ENCODE measurements around the gene CDCA7L.
A peak's percentile ranks its signal among the peaks of the same experiment; 100 is the strongest.
"Not testable (repeated sequence)": the region's sequence is repeated elsewhere in the genome, so short reads cannot be mapped to it uniquely, and the experiment has no call there.

CDCA7L gene

DNA sequence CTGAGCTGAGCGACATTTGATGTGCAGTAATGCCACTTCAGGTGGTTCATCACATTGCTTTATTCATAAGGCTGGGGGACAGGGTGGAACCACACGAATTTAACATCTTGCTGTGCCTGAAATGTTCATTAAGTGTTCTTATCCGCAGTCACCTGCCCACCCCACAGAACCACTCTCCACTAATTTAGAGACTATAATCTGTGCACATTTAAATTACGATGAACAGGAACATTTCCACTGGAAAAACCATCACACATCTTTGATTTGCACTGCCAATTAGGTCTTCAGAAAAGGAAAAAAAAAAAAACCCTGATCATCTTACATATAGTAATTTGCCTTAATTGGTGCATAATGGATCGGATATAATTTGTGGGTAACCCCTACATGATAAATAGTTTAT lies 2.3 kb downstream of the CDCA7L start:
- no peak for DNase-seq

DNA sequence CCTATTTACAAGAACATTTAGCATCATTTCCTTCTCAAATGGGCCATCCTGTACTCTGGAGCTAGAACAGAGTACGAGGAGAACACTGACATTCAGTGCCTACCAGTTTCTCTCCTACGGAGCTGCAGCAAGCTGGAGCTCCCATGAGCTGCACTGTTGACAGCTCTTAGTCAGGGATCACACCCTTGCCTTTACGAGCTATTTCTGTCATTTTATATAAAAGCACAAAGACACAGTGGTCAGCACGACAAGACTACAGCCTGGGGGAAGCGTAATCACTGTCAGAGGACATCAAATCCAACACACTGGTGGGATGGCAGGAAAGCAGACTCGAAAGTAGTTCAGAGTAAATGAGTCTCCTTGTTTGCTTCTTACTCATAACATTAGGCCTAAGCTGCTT lies 2.7 kb downstream of the CDCA7L start:
- DNase-seq, result no peak

DNA sequence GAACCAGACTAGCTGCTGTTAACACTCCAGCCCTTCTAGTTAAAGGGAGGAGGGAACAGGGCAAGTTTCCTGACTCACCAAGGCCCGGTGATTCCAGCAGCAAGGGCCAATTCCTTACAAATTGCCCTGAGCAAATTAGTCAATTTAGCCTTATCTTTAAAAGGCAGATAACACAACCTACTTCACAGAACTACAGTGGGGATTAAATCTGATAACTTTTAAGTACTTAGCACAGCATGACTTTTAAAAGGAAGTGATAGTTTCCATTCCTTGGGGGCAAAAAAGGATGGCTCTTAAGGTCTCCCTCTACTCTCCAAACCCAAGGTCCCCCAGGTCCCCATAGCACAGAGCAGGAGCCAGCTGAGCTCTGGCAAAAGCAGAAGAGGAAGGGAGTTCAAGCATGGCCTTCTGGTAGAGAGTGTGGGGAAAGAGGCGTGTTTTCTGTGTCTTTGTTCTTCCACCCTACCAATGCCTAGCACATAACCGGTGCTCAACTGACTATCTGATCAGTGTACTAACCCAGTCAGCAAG lies 4.0 kb downstream of the CDCA7L start:
- no peak for DNase-seq

DNA sequence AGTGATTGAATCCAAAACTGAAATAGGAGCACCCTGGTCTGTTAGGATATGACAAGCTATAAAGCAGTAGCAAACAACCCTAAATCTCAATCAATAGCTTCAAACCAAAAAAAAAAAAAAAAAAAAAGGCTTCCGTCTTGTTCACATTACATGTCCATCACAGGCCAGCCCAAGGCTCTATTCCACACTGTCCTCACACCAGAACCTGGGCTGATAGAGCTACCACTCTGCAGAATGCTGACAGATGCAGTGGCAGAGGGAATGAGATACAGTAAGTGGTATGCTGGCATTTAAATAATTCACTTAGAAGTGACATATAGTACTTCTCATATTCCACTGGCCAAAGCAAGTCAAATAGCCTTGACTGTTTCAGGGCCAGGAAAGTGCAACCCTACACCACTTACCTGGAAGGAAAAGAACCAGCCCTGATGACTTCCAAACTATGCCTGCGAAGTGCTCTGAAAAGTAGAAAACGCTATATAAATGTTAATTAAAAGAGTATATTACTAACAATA lies 5.8 kb downstream of the CDCA7L start:
- DNase-seq, result peak; percentile 5

DNA sequence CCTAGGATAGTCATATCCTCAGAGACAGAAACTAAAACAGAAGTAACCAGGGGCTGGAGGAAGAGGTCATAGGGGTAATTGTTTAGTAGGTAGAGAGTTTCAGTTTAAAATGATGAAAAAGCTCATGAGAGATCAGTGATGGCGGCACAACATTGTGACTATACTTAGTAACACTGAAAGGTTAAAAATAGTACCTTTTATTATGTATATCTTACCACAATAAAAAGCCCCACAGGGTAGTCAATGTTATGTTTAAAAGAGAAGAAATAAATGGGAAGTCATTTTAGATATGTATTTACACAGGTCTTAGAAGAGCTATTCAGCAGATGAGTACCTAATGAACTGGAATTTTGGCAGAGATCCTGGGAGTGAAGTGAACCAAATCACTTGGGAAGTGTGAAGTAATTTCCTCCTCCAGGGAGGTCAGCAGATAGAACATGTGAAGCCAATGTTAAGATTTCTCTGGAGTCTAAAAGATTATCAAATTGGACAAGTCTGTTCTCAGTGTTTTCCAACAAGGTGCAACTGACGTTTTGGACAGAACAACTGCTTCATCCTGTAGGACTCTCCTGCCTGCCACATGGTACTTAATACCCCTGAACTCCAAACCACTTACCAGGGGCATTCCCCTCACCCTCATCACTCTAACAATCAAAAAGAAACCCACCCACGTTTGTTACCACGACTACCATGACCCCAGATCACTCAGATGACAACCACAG lies 6.4 kb downstream of the CDCA7L start:
- peak; percentile 71 for DNase-seq

DNA sequence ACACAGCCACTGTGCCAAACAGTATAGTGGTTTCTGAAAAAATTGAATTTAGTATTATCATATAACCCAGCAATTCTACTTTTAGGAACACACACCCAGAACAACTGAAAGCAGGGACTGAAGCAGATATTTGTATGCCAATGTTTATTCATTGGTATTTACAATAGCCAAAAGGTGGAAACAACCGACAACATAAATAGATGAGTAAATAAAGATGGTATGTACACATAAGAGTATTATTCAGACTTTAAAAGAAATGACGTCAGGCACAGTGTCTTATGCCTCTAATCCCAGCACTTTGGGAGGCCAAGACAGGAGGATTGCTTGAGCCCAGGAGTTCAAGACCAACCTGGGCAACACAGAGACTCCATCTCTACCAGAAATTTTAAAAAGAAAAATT lies 7.2 kb downstream of the CDCA7L start:
- no peak for DNase-seq

DNA sequence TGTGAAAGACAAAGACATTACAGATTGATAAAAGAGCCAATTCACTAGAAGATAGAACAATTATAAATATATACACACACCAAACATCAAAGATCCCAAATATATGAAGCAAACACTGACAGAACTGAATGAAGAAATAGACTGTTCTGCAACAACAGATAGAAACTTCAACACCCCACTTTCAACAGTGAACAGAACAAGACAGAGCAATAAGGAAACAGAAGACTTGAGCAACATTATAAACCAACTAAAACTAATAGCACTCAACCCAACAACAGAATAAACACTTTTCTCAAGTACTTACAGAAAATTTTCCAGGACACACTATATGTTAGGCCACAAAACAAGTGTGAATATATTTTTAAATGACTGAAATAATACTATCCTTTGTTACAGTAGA lies 10.9 kb downstream of the CDCA7L start:
- DNase-seq, result no peak

DNA sequence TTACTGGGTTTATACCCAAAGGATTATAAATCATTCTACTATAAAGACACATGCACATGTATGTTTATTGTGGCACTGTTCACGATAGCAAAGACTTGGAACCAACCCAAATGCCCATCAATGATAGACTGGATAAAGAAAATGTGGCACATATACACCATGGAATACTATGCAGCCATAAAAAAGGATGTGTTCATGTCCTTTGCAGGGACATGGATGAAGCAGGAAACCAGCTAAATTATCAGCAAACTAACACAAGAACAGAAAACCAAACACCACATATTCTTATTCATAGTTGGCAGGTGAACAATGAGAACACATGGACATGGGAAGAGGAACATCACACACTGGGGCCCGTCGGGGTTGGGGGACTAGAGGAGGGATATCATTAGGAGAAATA lies 12.4 kb downstream of the CDCA7L start:
- not testable (repeated sequence) for DNase-seq

DNA sequence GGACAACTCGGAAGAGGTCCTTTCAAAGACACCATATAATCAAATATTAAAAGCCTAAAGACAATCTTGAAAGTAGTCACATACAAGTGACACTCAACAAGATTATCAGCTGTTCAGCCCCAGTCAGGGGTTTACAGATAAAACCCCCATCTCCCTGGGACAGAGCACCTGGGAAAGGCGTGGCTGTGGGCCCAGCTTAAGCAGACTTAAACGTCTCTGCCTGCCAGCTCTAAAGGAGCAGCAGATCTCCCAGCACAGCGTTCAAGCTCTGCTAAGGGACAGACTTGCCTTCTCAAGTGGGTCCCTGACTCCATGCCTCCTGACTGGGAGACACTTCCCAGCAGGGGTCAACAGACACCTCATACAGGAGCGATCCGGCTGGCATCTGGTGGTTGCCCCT lies 18.0 kb downstream of the CDCA7L start:
- DNase-seq, result no peak

DNA sequence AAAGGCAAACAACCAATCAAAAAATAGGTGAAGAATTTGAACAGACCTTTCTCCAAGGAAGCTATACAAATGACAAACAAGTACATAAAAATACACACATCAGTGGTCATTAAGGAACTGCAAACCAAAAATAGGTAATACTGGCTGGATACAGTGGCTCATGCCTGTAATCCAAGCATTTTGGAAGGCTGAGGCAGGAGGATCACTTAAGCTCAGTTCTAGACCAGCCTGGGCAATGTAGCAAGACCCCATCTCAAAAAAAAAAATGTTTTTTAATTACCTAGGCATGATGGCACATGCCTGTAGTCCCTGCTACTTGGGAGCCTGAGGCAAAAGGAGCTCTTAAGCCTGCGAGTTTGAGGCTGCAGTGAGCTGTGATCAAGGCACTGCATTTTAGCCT lies 19.3 kb downstream of the CDCA7L start:
- no peak for DNase-seq

DNA sequence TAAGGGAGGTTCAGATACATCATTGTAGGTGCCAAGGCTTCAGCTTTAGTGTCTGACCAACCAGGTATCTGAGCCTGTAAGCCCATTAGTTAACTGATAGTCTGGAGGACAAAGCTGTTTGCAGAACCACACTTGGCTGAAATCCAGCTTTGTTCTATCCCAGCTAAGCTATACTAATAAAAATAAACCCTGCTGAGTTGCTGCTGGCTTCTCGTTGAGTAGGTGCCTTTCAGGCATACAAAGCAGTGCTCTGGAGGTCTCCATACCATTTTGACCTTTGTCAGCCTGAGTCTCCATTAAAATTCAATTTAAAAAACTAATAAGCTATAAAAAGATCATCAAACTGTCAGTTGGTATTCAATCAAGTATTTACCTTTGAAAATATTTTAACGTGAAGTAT lies 22.0 kb downstream of the CDCA7L start:
- peak; percentile 55 for DNase-seq

DNA sequence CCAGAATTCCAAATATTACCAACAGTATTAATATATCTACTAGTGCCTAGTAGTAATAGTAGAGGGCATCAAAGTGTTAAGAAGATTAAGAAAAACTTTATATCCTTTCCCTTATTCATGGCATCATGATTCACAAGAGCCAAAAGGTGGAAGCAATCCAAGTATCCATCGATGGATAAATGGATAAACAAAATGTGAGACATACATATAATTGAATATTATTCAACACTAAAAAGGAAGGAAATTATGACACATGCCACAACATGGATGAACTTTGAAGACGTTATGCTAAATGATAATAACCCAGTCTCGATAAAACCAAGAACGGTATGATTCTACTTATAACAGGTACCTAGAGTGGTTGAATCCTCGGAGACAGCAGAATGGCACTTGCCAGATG lies 23.1 kb downstream of the CDCA7L start:
- no peak for DNase-seq

DNA sequence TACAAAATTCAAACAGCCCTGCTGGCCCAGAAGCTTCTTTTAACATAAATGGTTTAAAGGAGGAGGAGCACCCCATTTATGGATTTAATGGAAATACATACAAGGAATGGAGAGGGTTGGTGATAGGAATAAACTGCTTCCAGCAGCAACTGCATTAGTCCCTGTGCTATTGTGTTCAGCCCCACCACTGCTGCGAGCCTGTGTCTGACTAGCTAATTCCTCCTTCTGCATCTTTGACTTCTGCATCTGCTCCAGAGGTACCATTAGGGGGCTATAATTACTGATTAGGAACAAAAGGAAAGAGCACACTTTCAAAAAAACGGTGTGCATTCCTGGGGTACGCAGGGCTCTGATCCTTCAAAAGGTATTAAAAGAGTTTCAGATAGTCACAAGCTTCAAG lies 24.8 kb downstream of the CDCA7L start:
- DNase-seq, result no peak

DNA sequence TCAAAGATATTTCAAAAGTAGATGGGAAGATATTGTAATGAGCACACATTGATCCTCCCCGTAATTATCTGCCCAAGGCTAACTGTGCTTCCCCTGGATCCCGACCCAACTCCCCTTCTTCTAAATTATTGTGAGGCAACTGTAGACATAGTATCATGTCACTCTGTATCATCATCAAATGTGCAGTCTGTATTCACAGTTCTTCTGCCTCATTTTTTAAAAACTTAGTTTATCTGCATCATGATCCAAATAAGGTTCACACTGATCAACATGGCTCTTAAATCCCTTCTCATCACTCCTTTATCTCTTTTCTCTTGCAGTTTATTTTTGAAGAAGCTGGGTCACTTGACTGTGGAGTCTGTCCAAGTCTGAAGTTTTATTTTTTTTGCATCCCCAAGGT lies 27.5 kb downstream of the CDCA7L start:
- DNase-seq, result no peak

DNA sequence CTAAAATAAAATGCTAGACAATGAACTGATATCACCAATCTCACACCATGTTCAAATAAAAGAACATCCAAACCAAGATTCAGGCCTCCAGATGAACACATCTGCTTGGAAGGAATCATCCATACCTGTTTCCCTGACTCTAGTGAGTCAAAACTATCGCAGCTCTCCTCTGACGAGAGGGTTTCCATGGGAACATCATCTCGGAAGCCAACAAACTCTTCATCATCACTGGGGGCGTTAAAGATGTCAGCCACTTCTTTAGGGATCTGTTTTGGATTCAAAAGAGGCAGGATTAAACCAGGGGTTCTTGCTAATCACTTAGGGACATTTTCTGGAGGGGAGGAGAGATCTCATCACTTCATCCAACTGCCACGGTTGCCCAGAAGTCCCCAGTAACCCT lies 29.1 kb downstream of the CDCA7L start:
- no peak for DNase-seq

DNA sequence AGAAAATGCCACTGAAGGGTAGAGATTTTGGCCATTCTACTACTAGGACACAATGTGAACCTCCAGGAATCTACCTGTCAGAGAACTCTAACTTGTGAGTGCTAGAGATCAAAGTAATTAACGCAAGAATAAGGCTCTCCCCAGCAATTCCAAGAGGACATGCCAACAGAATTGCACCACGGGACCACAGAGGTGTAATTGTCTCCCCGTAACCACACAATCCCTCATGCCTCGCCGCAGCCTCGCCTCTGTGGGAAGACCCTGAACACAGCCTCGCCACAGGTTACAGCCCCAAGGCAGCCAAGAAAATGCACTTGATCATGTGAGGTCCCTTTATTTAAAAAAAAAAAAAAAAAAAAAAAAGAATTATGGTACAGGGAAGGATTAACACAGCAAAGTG lies 29.5 kb downstream of the CDCA7L start:
- no peak for DNase-seq

DNA sequence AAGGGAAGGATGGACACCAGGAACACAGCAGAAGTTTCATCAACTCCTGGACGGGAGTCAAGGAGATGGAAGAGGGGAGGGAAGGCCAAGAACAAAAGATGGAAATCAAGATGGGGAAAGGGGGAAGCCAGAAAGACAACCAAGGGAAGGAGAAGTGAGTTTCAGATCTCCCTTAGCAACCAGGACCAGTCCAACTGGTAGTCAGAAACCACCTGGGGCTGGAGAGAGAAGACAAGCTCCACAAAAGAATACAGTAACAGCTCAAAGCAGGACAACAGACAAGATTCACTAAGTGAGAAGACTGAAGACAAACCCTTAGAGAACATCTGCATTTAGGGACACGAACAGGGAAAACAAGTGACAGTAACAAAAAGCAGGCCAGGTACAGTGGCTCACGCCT lies 30.6 kb downstream of the CDCA7L start:
- no peak for DNase-seq

DNA sequence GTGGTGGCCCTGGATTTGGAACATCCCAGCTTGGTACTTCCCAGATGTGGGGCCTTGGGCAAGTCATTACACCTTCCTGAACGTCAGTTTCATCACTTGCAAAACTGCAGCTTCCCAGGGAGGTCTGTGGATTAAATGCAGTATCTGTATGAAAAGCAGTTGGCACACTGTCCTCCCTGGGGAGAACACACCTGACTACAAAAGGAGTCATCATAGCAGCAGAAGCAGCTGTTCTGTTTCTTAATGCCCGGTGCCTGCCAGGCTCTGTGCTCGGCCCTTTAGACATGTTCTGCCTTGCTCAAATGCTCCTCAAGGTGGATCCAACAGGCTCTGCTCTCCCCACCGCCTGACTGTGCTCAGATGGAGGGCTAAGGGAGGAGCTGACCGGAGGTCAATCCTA lies 31.0 kb downstream of the CDCA7L start:
- DNase-seq, result no peak

DNA sequence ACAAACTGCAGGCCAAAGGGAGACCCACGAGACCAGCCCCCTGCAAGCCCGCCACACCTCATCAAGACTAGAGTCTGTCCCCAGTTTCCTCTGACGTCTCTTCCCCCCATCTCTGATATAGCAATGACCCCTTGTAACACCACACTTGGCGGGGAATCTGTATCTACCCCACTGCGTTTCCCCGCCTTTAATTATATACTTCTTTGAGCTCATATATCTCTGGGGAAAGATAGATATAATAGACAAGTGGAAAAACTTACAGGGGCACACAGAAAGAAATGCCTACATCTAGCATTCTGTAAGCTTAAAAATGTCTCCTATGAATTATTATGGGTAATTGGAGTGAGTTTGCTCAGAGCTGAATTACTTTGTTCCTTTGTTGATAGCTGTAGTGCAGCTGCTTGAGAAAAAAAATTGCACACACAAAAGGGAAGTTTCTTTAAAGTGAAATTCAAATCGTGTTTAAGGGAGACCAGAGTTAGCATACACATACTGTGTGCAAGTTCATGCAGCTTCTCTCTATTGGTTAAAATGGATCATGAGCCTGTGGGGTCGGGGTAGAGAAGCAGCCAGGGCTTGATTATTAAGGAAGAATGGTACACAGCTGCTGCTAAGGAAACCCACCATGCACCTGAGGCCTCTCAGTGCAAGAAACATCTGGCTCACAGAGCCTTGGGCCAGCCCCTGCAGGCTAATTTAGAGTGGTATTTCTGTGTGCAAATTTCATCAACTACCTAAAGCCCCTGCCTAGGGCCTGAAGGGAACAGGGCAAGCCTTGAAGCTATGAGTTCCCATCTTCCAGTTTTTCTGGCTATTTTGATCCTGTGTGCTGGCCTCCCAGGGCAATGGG lies 32.5 kb downstream of the CDCA7L start:
- no peak for DNase-seq

DNA sequence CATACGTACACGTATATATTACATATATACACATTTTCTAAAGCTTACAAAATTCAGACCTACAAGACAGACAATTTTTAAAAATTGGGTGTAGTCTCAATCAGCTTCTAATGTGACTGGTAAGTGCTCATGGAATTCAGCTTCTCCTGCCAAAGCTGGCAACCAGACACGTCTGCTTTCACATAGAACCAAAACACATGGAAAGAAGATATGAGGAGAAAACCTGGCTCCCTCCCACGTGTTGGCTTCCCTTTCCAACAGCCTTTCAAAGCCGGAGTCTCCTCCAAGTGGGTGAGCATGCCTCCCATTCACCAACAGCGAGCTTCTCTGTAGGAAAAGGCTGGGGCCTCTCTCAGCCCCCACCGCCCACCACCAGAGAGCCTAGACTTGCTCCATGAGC lies 33.4 kb downstream of the CDCA7L start:
- DNase-seq, result no peak

DNA sequence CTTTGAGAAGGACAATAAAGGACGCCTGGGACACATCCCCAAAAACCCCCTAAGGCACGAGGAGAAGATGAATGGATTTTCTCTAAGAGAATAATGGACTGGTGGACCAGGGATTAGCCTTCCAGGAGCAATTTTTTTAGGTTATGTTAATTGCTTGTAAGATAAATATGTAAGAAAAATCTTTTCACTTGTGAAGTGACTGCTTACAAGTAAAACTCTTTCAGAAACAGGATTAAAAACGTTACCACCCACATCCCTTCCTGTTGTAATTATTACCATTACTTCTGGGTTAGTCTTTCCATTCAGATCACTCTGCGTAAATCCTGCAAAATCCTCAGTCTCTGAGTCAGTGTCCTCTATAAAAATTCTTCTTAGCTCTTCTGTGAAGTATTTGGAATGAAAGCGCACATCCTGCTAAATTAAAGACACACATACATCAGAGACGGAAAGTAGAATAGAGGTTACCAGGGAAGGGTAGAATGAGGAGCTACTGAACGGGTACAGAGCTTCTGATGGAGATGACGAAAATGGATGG lies 34.3 kb downstream of the CDCA7L start:
- DNase-seq, result no peak

DNA sequence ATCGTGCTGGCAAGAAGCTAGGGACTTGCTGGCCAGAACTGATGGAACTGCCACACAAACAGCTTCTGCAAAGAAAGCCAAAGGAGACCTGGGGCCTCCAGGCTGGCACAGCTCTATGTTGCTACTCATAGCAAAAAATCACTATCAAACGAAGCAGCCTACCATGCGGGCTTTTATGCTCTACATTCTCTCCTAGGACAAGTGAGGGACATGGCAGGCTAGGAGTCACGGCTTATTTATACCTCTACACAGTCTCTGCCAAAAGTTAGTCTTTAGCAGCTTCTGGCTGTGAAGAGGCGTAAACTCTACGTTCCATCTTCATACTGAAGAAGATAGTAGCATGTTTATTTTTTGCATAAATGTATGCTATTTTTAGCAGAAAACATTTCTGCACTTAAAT lies 35.4 kb downstream of the CDCA7L start:
- DNase-seq, result no peak

DNA sequence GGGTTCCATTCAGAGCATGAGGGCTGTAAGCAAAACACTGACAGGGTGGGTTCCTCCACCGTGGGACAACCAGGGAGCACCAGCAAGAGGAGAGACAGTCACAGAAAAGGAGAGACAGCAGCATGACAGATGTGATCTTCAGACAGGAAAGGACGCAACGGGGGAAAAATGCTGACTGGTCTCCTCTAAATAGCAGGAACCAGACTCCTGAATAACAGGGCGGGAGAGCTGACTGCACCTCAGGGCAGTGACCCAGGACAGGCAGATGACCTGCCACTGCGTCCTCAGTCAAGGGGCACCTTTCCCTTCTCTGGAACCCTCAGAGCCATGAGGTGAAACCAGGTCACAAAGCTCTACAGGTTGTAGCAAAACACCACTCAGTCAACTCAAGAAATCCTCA lies 37.0 kb downstream of the CDCA7L start:
- DNase-seq, result no peak

Data from NCI-H2029 (cell line).